ENCODE measurements around the gene MYG1. TPM values are rescaled to one million over a fixed set of nuclear protein-coding genes. Genes with fewer than 3 reads are reported as not detected.

The MYG1 gene
- total RNA-seq, 1 experiment from 2014 or later = 91.8 TPM

DNA sequence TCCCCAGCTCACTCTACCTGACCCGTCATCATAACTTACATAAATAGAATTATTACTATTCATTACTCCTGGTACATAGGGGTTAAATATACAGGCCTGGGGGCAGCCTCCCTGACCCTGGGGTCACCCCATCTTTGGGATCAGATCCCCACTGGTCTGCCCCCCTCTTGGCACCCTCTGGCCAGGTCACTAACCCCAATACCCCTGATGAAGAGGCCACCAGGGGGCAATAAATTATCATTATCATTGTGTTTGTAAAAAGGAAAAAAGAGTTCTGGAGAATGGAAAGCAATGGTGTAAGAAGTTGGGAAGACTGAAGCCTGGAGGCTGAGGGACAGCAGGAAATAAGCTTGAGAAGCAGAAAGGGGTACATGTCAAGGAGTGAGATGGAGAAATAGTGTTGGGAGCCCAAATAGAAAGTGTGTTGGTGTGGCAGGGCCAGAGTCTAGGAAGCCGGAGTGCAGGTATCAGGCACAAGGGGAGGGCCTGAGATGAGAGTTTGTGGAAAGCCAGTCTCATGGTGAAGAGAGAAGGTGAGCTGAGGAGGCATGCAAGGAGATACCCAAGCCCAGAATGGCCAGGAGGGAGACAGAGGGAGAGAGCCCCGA, 28.0 kb downstream of the MYG1 start:
- H3K27me3 Mint-ChIP-seq (ENCODE audit: low read depth) = peaks cover 87% of the 10 kb centered on the region

More for the DNA sequence above, 28.0 kb downstream of the MYG1 start:
- Histone ChIP-seq H3K23ac (ENCODE audit: insufficient read length, low read depth, low read length) (no peak overlapping the region), H3K27me3 (ENCODE audit: insufficient read depth, low read length) (peaks cover 18% of the 10 kb centered on the region), H3K4ac (ENCODE audit: low read depth, low read length) (no peak overlapping the region), H3T11ph (ENCODE audit: low read length) (no peak overlapping the region), H4K8ac (replicated peaks; ENCODE audit: insufficient read length, low read depth, low read length) (no peak overlapping the region), H3K79me1 (ENCODE audit: insufficient read depth, low read depth, low read length, poor library complexity, severe bottlenecking) (no peaks in the 10 kb centered on the region), H3K4me1 (ENCODE audit: insufficient read depth, low read length) (no peaks in the 10 kb centered on the region), H3K9ac (ENCODE audit: extremely low read depth, insufficient read length, low read length) (no peak overlapping the region), H4K20me1 (ENCODE audit: control insufficient read depth, insufficient read depth, insufficient read length) (no peaks in the 10 kb centered on the region), H3K9me3 (ENCODE audit: control insufficient read depth, low read depth, low read length) (no peaks in the 10 kb centered on the region), H2BK120ac (ENCODE audit: low read depth, low read length, poor library complexity, severe bottlenecking) (no peak overlapping the region), H4K5ac (ENCODE audit: insufficient read length, low read depth, low read length) (no peak overlapping the region), H3K56ac (ENCODE audit: insufficient read length, low read depth, low read length) (no peak overlapping the region), H3K18ac (ENCODE audit: insufficient read length, low read depth, low read length) (no peak overlapping the region), H3K27ac (ENCODE audit: insufficient read length, low read depth, low read length) (no peak overlapping the region), H2BK12ac (ENCODE audit: insufficient read length, low read depth, low read length) (no peak overlapping the region), H2BK5ac (ENCODE audit: insufficient read length, low read length) (no peak overlapping the region), H3K79me2 (ENCODE audit: insufficient read depth, low read length) (no peaks in the 10 kb centered on the region), H2AFZ (ENCODE audit: low read length) (no peak overlapping the region), H2AK5ac (ENCODE audit: insufficient read length, low read length) (no peak overlapping the region), H3K4me2 (ENCODE audit: insufficient read depth, insufficient read length, low read length) (no peak overlapping the region), H3K14ac (ENCODE audit: insufficient read depth, low read length) (no peak overlapping the region), H2BK15ac (ENCODE audit: low read depth, low read length) (no peak overlapping the region), H3K23me2 (ENCODE audit: insufficient read length, low read depth, low read length, poor library complexity, severe bottlenecking) (peaks cover 13% of the 10 kb centered on the region), H4K91ac (ENCODE audit: insufficient read length, low read depth, low read length) (no peak overlapping the region), H2BK20ac (ENCODE audit: low read depth, low read length, poor library complexity, severe bottlenecking) (no peak overlapping the region)
- no peak for DNase-seq
- peaks cover 19 to 36% of the 10 kb centered on the region in 2 experiments for H3K4me1 Mint-ChIP-seq
- H3K4me3 Mint-ChIP-seq = peak overlapping the region in 1 of 2 experiments; percentile 14; a peak in 1 of 5 replicates
- WGBS (ENCODE audit: extremely low coverage, insufficient read length, low lambda C conversion rate) = no CpG with 5 or more reads among the region's 3 CpGs
- H3K27ac Mint-ChIP-seq = no peak overlapping the region
- no peaks in the 10 kb centered on the region; a peak in 1 of 5 replicates for H3K9me3 Mint-ChIP-seq
- no peaks in the 10 kb centered on the region; a peak in 1 of 7 replicates for H3K36me3 Mint-ChIP-seq (ENCODE audit: insufficient read depth in 1 of 3, low read depth in 3 of 3)
- TF ChIP-seq, protein P1, sequence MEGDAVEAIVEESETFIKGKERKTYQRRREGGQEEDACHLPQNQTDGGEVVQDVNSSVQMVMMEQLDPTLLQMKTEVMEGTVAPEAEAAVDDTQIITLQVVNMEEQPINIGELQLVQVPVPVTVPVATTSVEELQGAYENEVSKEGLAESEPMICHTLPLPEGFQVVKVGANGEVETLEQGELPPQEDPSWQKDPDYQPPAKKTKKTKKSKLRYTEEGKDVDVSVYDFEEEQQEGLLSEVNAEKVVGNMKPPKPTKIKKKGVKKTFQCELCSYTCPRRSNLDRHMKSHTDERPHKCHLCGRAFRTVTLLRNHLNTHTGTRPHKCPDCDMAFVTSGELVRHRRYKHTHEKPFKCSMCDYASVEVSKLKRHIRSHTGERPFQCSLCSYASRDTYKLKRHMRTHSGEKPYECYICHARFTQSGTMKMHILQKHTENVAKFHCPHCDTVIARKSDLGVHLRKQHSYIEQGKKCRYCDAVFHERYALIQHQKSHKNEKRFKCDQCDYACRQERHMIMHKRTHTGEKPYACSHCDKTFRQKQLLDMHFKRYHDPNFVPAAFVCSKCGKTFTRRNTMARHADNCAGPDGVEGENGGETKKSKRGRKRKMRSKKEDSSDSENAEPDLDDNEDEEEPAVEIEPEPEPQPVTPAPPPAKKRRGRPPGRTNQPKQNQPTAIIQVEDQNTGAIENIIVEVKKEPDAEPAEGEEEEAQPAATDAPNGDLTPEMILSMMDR (conservative IDR thresholded peaks at IDR 0.05) = peak; percentile 28; the same call in 1 of the 3 replicates

All from H9 (cell line).